OCI-LY3 (cell line): Measurements from ENCODE around the gene PLCB4.

Experiments used
- H2AFZ ChIP-seq: fragments of 200-600, 300-600 bp; shearing (Covaris generic); 2 replicates; pipeline ENCODE4 v1.6.0; 2014; ENCODE audit warnings: antibody characterized with exemption, low read depth, low read length
- H3K27ac ChIP-seq: fragments of 200-600, 300-600 bp; sonication (generic); 2 replicates; pipeline ENCODE4 v1.5.1; 2014; ENCODE audit warnings: mild to moderate bottlenecking, low read length, moderate library complexity, mixed read lengths
- H3K27me3 ChIP-seq: fragments of 200-600, 300-600 bp; sonication (generic); 2 replicates; pipeline ENCODE4 v1.6.1; 2014; ENCODE audit warnings: low read depth, low read length, mixed read lengths
- H3K36me3 ChIP-seq: fragments of 200-600, 300-600 bp; sonication (generic); replicated peaks from 2 replicates; pipeline ENCODE3; 2014; ENCODE audit warnings: low read depth, low read length, mixed read lengths
- H3K4me1 ChIP-seq: fragments of 300-600, 200-600 bp; sonication (generic); 2 replicates; pipeline ENCODE4 v1.6.1; 2014; ENCODE audit warnings: low read length, mixed read lengths
- H3K4me2 ChIP-seq: fragments of 200-600, 300-600 bp; sonication (generic); 2 replicates; pipeline ENCODE4 v1.6.1; 2014; ENCODE audit warnings: low read length, mixed read lengths
- H3K4me3 ChIP-seq: fragments of 300-600, 200-600 bp; sonication (generic); 2 replicates; pipeline ENCODE4 v1.5.1; 2014; ENCODE audit warnings: antibody characterized with exemption, mild to moderate bottlenecking, low read length, moderate library complexity
- H3K79me2 ChIP-seq: fragments of 300-600, 200-600 bp; shearing (Covaris generic); 2 replicates; pipeline ENCODE4 v1.6.1; 2014; ENCODE audit warnings: mild to moderate bottlenecking, low read length, mixed read lengths
- H3K9ac ChIP-seq: fragments of 300-600, 200-600 bp; shearing (Covaris generic); 2 replicates; pipeline ENCODE4 v1.6.0; 2014; ENCODE audit warnings: mild to moderate bottlenecking, low read length, moderate library complexity
- H3K9me3 ChIP-seq: fragments of 200-600, 300-600 bp; shearing (Covaris generic); 2 replicates; pipeline ENCODE4 v1.6.1; 2014; ENCODE audit warnings: low read length, mixed read lengths; ENCODE audit not compliant: insufficient read depth
- H4K20me1 ChIP-seq: fragments of 200-600, 300-600 bp; sonication (generic); 2 replicates; pipeline ENCODE4 v1.6.1; 2016; ENCODE audit warnings: low read length, mixed read lengths; ENCODE audit not compliant: insufficient read depth
- EZH2phosphoT487 ChIP-seq: fragments of 200-600 bp; shearing (Covaris generic); IDR thresholded peaks from 2 replicates; pipeline ENCODE4 v1.6.1; 2018; ENCODE audit warnings: antibody characterized with exemption, mixed run types, low read depth
- TF ChIP-seq, protein P1 (sequence below): fragments of 200-600, 300-600 bp; sonication (generic); IDR thresholded peaks from 2 replicates; pipeline ENCODE4 v1.5.1; 2014; ENCODE audit warnings: antibody characterized with exemption, low read length, low read depth

The PLCB4 gene

DNA sequence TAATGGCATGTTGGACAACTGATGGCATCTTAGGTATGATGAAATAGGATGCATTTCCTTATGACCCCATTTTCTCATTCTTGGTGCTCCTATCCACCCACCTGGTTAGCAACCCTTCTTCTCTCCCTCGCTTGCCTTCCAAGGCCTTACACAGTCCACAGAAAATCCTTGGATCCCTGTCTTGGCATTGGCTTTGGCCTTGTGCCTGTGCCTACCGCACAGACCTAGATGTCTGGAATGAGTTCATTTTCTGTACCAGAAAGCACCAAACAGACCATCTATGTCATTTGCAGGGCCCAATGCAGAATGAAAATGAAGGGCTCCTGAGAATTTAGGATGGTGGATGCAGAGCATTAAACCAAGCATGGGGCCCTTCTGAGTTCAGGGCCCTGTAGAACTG is 346.5 kb downstream of the PLCB4 start:
- Histone ChIP-seq H3K36me3 (no peaks in the 10 kb centered on the region), H3K4me1 (peaks cover 10% of the 10 kb centered on the region), H3K9me3 (no peaks in the 10 kb centered on the region), H3K4me3 (no peak overlapping the region), H3K27me3 (peaks cover 17% of the 10 kb centered on the region), H3K79me2 (no peaks in the 10 kb centered on the region), H3K4me2 (no peak overlapping the region), H4K20me1 (no peaks in the 10 kb centered on the region), H3K27ac (no peak overlapping the region), H2AFZ (no peak overlapping the region), H3K9ac (no peak overlapping the region)
- TF ChIP-seq, protein P1, sequence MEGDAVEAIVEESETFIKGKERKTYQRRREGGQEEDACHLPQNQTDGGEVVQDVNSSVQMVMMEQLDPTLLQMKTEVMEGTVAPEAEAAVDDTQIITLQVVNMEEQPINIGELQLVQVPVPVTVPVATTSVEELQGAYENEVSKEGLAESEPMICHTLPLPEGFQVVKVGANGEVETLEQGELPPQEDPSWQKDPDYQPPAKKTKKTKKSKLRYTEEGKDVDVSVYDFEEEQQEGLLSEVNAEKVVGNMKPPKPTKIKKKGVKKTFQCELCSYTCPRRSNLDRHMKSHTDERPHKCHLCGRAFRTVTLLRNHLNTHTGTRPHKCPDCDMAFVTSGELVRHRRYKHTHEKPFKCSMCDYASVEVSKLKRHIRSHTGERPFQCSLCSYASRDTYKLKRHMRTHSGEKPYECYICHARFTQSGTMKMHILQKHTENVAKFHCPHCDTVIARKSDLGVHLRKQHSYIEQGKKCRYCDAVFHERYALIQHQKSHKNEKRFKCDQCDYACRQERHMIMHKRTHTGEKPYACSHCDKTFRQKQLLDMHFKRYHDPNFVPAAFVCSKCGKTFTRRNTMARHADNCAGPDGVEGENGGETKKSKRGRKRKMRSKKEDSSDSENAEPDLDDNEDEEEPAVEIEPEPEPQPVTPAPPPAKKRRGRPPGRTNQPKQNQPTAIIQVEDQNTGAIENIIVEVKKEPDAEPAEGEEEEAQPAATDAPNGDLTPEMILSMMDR = no peak
- no peak for TF ChIP-seq EZH2phosphoT487

DNA sequence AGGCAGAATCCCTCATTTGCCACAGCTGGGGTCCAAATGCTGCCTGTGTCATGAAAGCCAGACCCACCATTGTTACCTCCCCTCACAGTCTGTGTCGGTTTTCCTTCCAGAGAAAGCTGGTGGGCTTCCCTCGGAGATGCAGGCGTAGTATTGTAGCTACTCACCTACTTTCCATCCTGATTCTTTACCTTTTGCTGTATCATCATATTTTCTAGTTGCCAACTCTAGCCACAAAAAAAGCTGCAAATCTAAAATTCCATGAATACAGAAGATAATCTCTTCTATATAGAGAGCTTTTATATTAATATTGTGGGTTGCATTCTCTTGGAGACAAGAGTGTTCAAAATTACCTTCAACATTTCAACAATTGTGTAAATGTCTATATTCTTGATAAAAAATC is 347.5 kb downstream of the PLCB4 start:
- TF ChIP-seq, protein P1 = no peak
- TF ChIP-seq EZH2phosphoT487 = no peak
- Histone ChIP-seq H3K79me2 (no peaks in the 10 kb centered on the region), H3K9me3 (no peaks in the 10 kb centered on the region)

DNA sequence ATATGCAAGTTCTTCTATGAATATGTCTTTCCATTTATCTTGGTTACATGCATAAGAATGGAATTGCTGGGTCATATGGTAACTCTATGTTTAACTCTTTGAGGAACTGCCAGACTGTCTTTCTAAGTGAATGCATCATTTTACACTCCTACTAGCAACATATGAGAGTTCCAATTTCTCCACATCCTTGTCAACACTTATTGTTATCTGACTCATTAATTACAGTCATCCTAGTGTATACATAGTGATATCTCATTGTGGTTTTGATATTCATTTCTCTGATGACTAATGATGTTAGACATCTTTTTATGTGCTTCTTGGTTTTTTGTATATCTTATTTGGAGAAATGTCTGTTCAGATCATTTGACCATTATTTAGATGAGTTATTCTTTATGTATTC is 348.8 kb downstream of the PLCB4 start:
- Histone ChIP-seq H3K4me3 (no peak overlapping the region), H2AFZ (no peak overlapping the region), H3K27me3 (0 out of 2 replicates have a peak, but pooled peaks cover 9% of the 10 kb centered on the region), H4K20me1 (no peaks in the 10 kb centered on the region), H3K27ac (no peak overlapping the region), H3K79me2 (no peaks in the 10 kb centered on the region), H3K9ac (no peak overlapping the region), H3K36me3 (no peaks in the 10 kb centered on the region), H3K4me2 (no peak overlapping the region), H3K4me1 (peaks cover 1% of the 10 kb centered on the region), H3K9me3 (no peaks in the 10 kb centered on the region)
- TF ChIP-seq, protein P1 = no peak
- no peak for TF ChIP-seq EZH2phosphoT487

More for the DNA sequence above, 347.5 kb downstream of the PLCB4 start:
- Histone ChIP-seq H3K27ac (no peak overlapping the region), H4K20me1 (no peaks in the 10 kb centered on the region), H3K4me2 (no peak overlapping the region), H3K36me3 (no peaks in the 10 kb centered on the region), H3K4me3 (no peak overlapping the region), H2AFZ (no peak overlapping the region), H3K9ac (no peak overlapping the region), H3K27me3 (peaks cover 9% of the 10 kb centered on the region), H3K4me1 (peaks cover 10% of the 10 kb centered on the region)

DNA sequence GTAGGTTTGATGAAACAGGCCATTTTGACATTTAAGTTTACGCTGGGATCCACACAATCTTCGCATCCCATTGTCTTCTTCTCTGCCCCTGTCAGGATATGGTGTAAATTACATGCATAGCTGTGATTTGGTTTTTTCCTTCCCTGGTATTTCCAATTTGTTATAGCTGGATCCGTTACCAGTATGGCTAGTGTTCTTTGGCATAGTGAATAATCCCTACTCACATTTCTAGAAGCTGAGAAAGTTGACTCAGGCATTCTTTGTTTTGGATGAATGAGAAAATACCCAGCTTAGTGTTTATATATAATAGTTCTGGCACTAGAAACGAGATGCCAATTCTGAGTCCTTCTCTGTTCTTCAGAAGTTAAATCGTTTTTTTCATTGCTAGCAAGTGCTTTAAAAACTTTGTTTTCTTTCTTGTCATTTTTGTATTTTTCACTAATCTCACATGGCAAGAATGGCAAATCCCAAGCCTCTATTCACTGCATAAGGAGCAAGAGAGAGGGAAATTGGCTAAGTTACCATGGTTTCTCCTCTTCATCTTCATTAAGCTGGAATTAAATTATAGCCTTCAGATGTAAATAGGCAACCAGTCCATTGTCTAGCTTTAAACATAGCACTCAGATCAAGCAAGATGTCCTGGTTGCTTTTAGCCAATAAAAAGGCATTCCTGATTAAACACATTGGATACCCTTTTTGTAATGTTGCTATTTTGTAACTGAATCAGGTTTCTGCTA is 353.6 kb downstream of the PLCB4 start:
- Histone ChIP-seq H3K36me3 (no peaks in the 10 kb centered on the region), H3K27ac (no peak overlapping the region), H3K79me2 (no peaks in the 10 kb centered on the region), H4K20me1 (no peaks in the 10 kb centered on the region), H3K4me1 (no peaks in the 10 kb centered on the region), H3K4me2 (no peak overlapping the region), H3K9ac (no peak overlapping the region), H3K27me3 (peaks cover 23% of the 10 kb centered on the region; the same call in 1 of the 2 replicates), H3K4me3 (no peak overlapping the region), H3K9me3 (no peaks in the 10 kb centered on the region), H2AFZ (no peak overlapping the region)
- no peak for TF ChIP-seq EZH2phosphoT487
- TF ChIP-seq, protein P1 = no peak
